GM06990 (cell line): ENCODE data around the gene RLBP1.

Source experiments
- DNase-seq: peaks from one replicate; pipeline ENCODE4 v3.0.0-alpha.2; 2011; ENCODE audit not compliant: insufficient read length; ENCODE audit errors: extremely low read depth
- H3K27me3 ChIP-seq: replicated peaks from 2 replicates; pipeline ENCODE4 v1.6.0; 2011; ENCODE audit warnings: low read length; ENCODE audit not compliant: control insufficient read depth, insufficient read depth
- H3K36me3 ChIP-seq: 2 replicates; pipeline ENCODE4 v1.5.1; 2011; ENCODE audit warnings: low read length; ENCODE audit not compliant: control insufficient read depth, insufficient read depth
- H3K4me3 ChIP-seq: replicated peaks from 2 replicates; pipeline ENCODE4 v1.5.1; 2011; ENCODE audit warnings: low read depth, mild to moderate bottlenecking, control low read depth, low read length
- CTCF ChIP-seq: IDR thresholded peaks from 2 replicates; pipeline ENCODE4 v1.5.1; 2011; ENCODE audit warnings: low read length, control low read depth, mild to moderate bottlenecking, inconsistent platforms; ENCODE audit not compliant: insufficient read depth, poor library complexity, severe bottlenecking

The RLBP1 gene

GRCh38 chr15:89177633-89178306 is 43.6 kb downstream of the RLBP1 start:
- no peak for DNase-seq
- H3K4me3 ChIP-seq = no peak overlapping the region
- no peaks in the 10 kb centered on the region for H3K27me3 ChIP-seq
- H3K36me3 ChIP-seq = no peaks in the 10 kb centered on the region; the same call in 1 of the 2 replicates
- TF ChIP-seq CTCF = peak; percentile 85

GRCh38 chr15:89177116-89177515 is 44.3 kb downstream of the RLBP1 start:
- TF ChIP-seq CTCF = no peak
- Histone ChIP-seq H3K27me3 (no peaks in the 10 kb centered on the region), H3K36me3 (no peaks in the 10 kb centered on the region; the same call in 1 of the 2 replicates), H3K4me3 (no peak overlapping the region)
- no peak for DNase-seq

GRCh38 chr15:89175617-89176191 is 45.7 kb downstream of the RLBP1 start:
- TF ChIP-seq CTCF = no peak
- no peak for DNase-seq

GRCh38 chr15:89174476-89174875 is 46.9 kb downstream of the RLBP1 start:
- H3K4me3 ChIP-seq = no peak overlapping the region
- no peaks in the 10 kb centered on the region; the same call in 1 of the 2 replicates for H3K36me3 ChIP-seq
- DNase-seq = no peak
- no peaks in the 10 kb centered on the region for H3K27me3 ChIP-seq
- no peak for TF ChIP-seq CTCF

More at GRCh38 chr15:89175617-89176191, 45.7 kb downstream of the RLBP1 start:
- H3K36me3 ChIP-seq = no peaks in the 10 kb centered on the region; the same call in 1 of the 2 replicates
- H3K4me3 ChIP-seq = no peak overlapping the region
- H3K27me3 ChIP-seq = no peaks in the 10 kb centered on the region

GRCh38 chr15:89172921-89173320 is 48.5 kb downstream of the RLBP1 start:
- no peak overlapping the region for H3K4me3 ChIP-seq
- TF ChIP-seq CTCF = no peak
- no peaks in the 10 kb centered on the region for H3K27me3 ChIP-seq
- no peaks in the 10 kb centered on the region; the same call in 1 of the 2 replicates for H3K36me3 ChIP-seq
- DNase-seq = no peak
